ENCODE measurements around the gene C5orf63.

DNA sequence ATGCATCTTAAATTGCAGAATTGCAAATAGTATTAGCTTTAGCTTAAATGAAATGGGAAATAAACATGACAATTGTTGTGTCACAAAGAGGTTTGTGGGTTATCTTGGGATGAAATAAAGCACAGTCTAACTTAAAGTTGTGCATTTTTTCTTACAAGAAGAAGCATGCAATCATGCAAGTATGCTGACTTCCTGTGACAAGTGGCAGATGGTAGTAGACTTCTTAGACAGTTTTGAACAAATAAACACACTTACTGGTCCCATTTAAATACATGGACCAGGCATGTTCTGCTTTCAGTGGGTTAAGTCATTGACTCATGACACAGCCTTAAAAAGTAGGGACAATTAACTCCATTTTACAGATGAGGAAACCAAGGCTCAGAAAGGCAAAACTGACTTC, 15.9 kb upstream of the C5orf63 start:
- TF ChIP-seq, protein P1, sequence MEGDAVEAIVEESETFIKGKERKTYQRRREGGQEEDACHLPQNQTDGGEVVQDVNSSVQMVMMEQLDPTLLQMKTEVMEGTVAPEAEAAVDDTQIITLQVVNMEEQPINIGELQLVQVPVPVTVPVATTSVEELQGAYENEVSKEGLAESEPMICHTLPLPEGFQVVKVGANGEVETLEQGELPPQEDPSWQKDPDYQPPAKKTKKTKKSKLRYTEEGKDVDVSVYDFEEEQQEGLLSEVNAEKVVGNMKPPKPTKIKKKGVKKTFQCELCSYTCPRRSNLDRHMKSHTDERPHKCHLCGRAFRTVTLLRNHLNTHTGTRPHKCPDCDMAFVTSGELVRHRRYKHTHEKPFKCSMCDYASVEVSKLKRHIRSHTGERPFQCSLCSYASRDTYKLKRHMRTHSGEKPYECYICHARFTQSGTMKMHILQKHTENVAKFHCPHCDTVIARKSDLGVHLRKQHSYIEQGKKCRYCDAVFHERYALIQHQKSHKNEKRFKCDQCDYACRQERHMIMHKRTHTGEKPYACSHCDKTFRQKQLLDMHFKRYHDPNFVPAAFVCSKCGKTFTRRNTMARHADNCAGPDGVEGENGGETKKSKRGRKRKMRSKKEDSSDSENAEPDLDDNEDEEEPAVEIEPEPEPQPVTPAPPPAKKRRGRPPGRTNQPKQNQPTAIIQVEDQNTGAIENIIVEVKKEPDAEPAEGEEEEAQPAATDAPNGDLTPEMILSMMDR (IDR thresholded peaks at IDR 0.05 in 4 of 5, conservative IDR thresholded peaks at IDR 0.05 in 1 of 5), result no peak
- TF ChIP-seq POLR2A (IDR thresholded peaks at IDR 0.05), result no peak

All from gastrocnemius medialis (tissue), 4 donors.